Ishikawa (cell line): ENCODE measurements around the gene BMP2K.

Experiments used
- CEBPB ChIP-seq: IDR thresholded peaks from 2 replicates; pipeline ENCODE4 v1.6.1; 2012
- CREB1 ChIP-seq: IDR thresholded peaks from 2 replicates; pipeline ENCODE4 v1.6.1; 2012; ENCODE audit warnings: low read depth
- EP300 ChIP-seq: IDR thresholded peaks from 2 replicates; pipeline ENCODE4 v1.6.1; 2012; ENCODE audit warnings: borderline replicate concordance
- RAD21 ChIP-seq: IDR thresholded peaks from 2 replicates; pipeline ENCODE4 v1.6.1; 2012; ENCODE audit warnings: low read depth
- TAF1 ChIP-seq: IDR thresholded peaks from 2 replicates; pipeline ENCODE4 v1.6.1; 2012; ENCODE audit warnings: low read depth, mild to moderate bottlenecking
- YY1 ChIP-seq: IDR thresholded peaks from 2 replicates; pipeline ENCODE4 v1.6.1; 2012; ENCODE audit warnings: low read depth
- TF ChIP-seq, protein P1 (sequence below): IDR thresholded peaks from 2 replicates; pipeline ENCODE4 v1.6.1; 2012
- TF ChIP-seq, protein P2 (sequence below): IDR thresholded peaks from 2 replicates; pipeline ENCODE4 v1.6.1; 2012; ENCODE audit warnings: low read depth, mild to moderate bottlenecking
- TF ChIP-seq, protein P3 (sequence below): IDR thresholded peaks from 2 replicates; pipeline ENCODE4 v1.6.1; 2012

DNA sequence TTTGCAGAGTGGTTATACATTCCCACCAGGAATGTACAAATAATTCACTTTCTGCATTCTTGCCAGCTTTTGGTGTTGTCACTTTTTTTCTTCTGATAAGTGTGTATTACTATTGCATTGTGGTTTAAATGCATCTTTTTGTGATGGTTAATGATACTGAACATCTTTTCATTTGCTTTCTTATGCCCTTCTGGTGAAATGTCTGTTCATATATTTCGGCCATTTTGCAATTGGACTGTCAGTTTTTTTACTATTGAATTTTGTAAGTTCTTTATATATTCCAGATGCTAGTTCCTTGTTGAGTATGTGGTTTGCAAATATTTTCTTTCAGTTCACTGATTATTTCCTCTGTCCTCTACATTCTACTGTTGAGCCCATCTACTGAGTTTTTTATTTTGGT is 19.4 kb upstream of the BMP2K start:
- TF ChIP-seq CEBPB (no peak), TAF1 (no peak), CREB1 (no peak), YY1 (no peak), RAD21 (no peak), EP300 (no peak)
- TF ChIP-seq, protein P1, sequence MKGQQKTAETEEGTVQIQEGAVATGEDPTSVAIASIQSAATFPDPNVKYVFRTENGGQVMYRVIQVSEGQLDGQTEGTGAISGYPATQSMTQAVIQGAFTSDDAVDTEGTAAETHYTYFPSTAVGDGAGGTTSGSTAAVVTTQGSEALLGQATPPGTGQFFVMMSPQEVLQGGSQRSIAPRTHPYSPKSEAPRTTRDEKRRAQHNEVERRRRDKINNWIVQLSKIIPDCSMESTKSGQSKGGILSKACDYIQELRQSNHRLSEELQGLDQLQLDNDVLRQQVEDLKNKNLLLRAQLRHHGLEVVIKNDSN = no peak
- TF ChIP-seq, protein P2, sequence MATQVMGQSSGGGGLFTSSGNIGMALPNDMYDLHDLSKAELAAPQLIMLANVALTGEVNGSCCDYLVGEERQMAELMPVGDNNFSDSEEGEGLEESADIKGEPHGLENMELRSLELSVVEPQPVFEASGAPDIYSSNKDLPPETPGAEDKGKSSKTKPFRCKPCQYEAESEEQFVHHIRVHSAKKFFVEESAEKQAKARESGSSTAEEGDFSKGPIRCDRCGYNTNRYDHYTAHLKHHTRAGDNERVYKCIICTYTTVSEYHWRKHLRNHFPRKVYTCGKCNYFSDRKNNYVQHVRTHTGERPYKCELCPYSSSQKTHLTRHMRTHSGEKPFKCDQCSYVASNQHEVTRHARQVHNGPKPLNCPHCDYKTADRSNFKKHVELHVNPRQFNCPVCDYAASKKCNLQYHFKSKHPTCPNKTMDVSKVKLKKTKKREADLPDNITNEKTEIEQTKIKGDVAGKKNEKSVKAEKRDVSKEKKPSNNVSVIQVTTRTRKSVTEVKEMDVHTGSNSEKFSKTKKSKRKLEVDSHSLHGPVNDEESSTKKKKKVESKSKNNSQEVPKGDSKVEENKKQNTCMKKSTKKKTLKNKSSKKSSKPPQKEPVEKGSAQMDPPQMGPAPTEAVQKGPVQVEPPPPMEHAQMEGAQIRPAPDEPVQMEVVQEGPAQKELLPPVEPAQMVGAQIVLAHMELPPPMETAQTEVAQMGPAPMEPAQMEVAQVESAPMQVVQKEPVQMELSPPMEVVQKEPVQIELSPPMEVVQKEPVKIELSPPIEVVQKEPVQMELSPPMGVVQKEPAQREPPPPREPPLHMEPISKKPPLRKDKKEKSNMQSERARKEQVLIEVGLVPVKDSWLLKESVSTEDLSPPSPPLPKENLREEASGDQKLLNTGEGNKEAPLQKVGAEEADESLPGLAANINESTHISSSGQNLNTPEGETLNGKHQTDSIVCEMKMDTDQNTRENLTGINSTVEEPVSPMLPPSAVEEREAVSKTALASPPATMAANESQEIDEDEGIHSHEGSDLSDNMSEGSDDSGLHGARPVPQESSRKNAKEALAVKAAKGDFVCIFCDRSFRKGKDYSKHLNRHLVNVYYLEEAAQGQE = no peak
- TF ChIP-seq, protein P3, sequence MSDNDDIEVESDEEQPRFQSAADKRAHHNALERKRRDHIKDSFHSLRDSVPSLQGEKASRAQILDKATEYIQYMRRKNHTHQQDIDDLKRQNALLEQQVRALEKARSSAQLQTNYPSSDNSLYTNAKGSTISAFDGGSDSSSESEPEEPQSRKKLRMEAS = no peak
